ENCODE results near the gene MUC2. TPM values are rescaled to one million over a fixed set of nuclear protein-coding genes. Genes with fewer than 3 reads are reported as not detected.
A peak's percentile ranks its signal among the peaks of the same experiment; 100 is the strongest.

The MUC2 gene
- total RNA-seq, 1 donor from 2014 or later, result not detected

DNA sequence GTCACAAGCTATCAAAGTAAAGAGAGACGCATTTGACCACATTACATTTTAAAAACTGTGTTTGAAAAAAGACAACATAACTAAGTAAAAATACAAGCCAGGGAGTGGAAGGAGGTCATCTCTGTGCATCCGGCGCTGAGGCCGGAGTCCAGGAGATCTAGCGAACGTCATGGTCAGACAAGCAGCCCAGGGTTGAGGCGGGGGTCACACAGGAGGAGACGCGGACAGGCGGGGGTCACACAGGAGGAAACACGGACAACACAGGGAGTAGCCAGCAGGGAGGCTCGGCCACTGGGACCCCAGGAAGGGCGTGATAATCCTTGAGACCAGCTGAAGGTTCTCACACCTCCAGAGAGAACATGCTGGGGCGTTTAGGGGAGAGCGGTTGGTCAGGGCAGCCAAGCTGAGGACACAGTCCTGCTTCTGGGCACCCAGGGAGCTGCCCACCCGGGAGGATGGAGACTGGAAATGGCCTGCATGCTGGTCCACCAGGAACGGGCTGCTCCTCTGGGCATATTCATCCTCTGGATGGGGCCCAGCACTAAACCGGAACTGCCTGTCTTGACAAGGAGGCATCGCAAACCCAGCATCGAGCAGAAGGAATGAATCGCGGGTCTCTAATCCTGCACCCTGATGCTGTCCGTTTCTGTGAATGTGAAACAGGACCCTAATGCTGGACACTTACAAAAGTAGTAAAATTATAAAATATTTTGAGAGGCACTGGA lies 42.2 kb downstream of the MUC2 start:
- Mint-ChIP-seq H3K9me3 (ENCODE audit: unreplicated experiment) (no peaks in the 10 kb centered on the region), H3K4me3 (ENCODE audit: unreplicated experiment) (no peak overlapping the region), H3K27ac (ENCODE audit: unreplicated experiment) (no peak overlapping the region)

DNA sequence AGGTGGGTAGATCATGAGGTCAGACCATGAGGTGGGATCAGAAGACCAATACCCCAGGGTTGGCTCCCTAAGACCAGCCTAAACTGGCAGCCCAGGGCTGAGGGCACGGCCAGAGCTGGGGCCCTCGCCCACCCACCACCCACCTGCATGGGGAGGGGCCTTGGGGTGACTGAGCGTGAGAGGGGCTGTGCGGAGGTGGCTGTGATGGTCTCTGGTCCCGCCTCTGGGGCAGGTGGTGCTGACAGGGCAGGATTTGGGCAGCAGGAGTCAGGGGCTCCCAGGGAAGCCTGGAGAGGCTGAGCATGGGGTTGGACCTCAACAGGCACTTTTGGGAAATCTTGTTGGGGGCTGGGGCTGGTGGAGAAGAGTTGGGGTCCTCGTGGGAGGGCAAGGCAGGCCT lies 43.3 kb downstream of the MUC2 start:
- H3K27me3 Mint-ChIP-seq (ENCODE audit: unreplicated experiment), result peaks cover 13% of the 10 kb centered on the region
- H3K36me3 Mint-ChIP-seq (ENCODE audit: low read depth, unreplicated experiment), result no peaks in the 10 kb centered on the region
- H3K4me3 Mint-ChIP-seq (ENCODE audit: unreplicated experiment), result no peak overlapping the region
- H3K9me3 Mint-ChIP-seq (ENCODE audit: unreplicated experiment), result no peaks in the 10 kb centered on the region
- DNase-seq (ENCODE audit: low spot score), result no peak
- no peaks in the 10 kb centered on the region for H3K4me1 Mint-ChIP-seq (ENCODE audit: unreplicated experiment)
- H3K27ac Mint-ChIP-seq (ENCODE audit: unreplicated experiment), result no peak overlapping the region
- TF ChIP-seq, protein P1, sequence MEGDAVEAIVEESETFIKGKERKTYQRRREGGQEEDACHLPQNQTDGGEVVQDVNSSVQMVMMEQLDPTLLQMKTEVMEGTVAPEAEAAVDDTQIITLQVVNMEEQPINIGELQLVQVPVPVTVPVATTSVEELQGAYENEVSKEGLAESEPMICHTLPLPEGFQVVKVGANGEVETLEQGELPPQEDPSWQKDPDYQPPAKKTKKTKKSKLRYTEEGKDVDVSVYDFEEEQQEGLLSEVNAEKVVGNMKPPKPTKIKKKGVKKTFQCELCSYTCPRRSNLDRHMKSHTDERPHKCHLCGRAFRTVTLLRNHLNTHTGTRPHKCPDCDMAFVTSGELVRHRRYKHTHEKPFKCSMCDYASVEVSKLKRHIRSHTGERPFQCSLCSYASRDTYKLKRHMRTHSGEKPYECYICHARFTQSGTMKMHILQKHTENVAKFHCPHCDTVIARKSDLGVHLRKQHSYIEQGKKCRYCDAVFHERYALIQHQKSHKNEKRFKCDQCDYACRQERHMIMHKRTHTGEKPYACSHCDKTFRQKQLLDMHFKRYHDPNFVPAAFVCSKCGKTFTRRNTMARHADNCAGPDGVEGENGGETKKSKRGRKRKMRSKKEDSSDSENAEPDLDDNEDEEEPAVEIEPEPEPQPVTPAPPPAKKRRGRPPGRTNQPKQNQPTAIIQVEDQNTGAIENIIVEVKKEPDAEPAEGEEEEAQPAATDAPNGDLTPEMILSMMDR (IDR thresholded peaks at IDR 0.05; ENCODE audit: unreplicated experiment), result no peak

More for the DNA sequence above, 42.2 kb downstream of the MUC2 start:
- TF ChIP-seq, protein P1 (IDR thresholded peaks at IDR 0.05; ENCODE audit: unreplicated experiment), result no peak
- DNase-seq (ENCODE audit: low spot score), result no peak
- H3K4me1 Mint-ChIP-seq (ENCODE audit: unreplicated experiment), result no peaks in the 10 kb centered on the region
- no peaks in the 10 kb centered on the region for H3K36me3 Mint-ChIP-seq (ENCODE audit: low read depth, unreplicated experiment)
- H3K27me3 Mint-ChIP-seq (ENCODE audit: unreplicated experiment), result peaks cover 13% of the 10 kb centered on the region

DNA sequence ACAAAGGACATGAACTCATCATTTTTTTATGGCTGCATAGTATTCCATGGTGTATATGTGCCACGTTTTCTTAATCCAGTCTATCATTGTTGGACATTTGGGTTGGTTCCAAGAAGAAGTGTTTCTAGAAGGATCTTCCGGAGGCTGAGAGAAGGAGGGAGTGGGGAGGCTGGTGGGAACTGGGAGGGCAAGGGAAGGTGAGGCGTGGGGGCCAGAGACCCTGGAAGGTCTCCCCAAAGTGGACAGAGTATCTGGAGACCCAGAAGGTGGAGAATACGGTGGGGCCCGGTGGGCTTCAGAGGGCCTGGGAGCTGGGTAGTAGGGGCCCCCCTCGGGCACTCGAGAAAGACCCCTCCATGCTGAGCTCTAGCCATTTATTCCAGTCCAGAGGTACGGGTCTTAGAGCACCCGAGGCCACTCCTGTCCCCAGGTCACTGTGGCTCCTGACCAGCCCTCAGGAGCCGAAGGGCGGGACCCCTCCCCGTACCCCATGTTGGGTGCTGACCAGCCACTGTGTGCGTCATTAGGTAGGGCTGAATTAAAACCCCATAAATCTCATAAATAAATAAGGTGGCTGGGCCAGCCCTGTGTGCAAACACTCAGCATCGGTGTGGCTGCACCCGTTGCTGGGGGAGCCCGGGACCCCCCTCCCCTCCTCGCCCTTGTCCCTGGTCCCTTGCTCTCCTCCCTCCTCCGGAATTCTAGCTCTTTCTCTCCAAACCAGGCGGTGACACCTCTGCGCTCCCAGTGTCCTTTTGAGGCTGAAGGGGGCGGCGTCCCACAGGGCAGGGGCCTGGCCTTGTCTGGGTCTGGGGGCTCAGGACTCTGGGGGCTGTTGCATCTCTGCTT lies 44.3 kb downstream of the MUC2 start:
- Mint-ChIP-seq H3K4me3 (ENCODE audit: unreplicated experiment) (no peak overlapping the region), H3K4me1 (ENCODE audit: unreplicated experiment) (no peaks in the 10 kb centered on the region), H3K27ac (ENCODE audit: unreplicated experiment) (peak overlapping the region; percentile 52), H3K27me3 (ENCODE audit: unreplicated experiment) (peaks cover 13% of the 10 kb centered on the region), H3K36me3 (ENCODE audit: low read depth, unreplicated experiment) (no peaks in the 10 kb centered on the region), H3K9me3 (ENCODE audit: unreplicated experiment) (no peaks in the 10 kb centered on the region)
- no peak for DNase-seq (ENCODE audit: low spot score)
- TF ChIP-seq, protein P1 (IDR thresholded peaks at IDR 0.05; ENCODE audit: unreplicated experiment), result no peak

DNA sequence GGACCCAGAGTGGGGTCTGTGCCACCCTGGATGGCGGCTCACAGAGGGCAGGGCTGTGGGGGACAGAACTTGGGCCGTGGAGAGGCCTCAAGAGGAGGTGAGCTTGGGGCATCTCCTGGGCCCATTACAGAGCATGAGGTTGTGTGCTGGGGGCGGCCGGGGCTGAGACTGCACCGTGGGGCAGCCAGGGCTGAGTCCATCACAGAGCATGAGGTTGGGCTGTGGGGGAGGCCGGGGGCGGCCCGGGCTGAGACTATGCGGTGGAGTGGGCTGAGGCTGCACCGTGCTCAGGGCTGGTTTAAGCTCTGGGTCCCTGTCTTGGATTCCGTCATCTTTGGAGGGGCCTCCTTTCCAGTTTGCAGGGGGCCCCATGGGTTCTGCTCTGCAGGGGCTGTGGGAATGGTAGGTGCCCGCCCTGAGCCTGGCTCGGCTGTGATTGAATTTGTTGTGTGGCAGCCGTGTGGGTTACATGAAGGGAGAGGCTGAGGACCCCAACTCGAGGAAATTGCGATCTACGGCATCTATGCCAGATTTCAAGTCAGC lies 45.0 kb downstream of the MUC2 start:
- no peaks in the 10 kb centered on the region for H3K9me3 Mint-ChIP-seq (ENCODE audit: unreplicated experiment)
- H3K27ac Mint-ChIP-seq (ENCODE audit: unreplicated experiment), result no peak overlapping the region
- peaks cover 11% of the 10 kb centered on the region for H3K27me3 Mint-ChIP-seq (ENCODE audit: unreplicated experiment)
- no peaks in the 10 kb centered on the region for H3K4me1 Mint-ChIP-seq (ENCODE audit: unreplicated experiment)
- TF ChIP-seq, protein P1 (IDR thresholded peaks at IDR 0.05; ENCODE audit: unreplicated experiment), result no peak
- DNase-seq (ENCODE audit: low spot score), result no peak
- H3K4me3 Mint-ChIP-seq (ENCODE audit: unreplicated experiment), result no peak overlapping the region
- no peaks in the 10 kb centered on the region for H3K36me3 Mint-ChIP-seq (ENCODE audit: low read depth, unreplicated experiment)
